ENCODE results near the gene JAKMIP3. TPM values are rescaled to one million over a fixed set of nuclear protein-coding genes. Genes with fewer than 3 reads are reported as not detected.
"Not testable (repeated sequence)": the region's sequence is repeated elsewhere in the genome, so short reads cannot be mapped to it uniquely, and the experiment has no call there.

The JAKMIP3 gene
- total RNA-seq, 1 donor from 2014 or later: 0.44 TPM

DNA sequence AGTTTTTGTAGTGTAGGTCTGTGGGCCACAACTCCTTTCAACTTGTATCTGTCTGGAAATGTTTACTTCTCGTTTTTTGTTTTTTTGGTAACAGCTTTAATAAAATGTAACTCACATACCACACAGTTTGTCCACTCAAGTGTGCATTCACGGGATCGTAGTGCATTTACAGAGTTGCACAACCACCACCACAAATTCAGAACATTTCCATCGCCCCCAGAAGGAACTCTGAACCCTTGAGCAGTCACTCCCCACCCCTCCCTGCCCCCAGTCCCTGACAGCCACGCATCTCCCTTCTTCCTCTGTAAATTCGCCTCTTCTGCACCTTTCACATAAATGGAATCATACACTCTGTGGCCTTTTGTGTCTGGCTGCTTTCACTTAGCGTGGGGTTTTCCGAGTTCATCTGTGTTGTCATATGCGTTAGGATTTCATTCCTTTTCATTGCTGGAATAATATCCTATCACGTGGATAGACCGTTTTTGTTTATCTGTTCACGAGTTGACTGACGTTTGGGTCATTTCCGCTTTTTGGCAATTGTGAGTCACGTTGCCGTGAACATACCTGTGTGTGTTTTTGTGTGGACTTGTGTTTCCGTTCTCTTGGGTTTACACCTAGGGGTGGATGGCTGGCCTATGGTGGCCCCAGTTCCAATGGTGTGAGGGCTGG, 10.3 kb downstream of the JAKMIP3 start:
- Mint-ChIP-seq H3K36me3 (ENCODE audit: unreplicated experiment) (no peaks in the 10 kb centered on the region), H3K4me3 (ENCODE audit: unreplicated experiment) (no peak overlapping the region), H3K9me3 (ENCODE audit: unreplicated experiment) (peaks cover 2% of the 10 kb centered on the region), H3K4me1 (ENCODE audit: low read depth, unreplicated experiment) (no peaks in the 10 kb centered on the region), H3K27ac (ENCODE audit: unreplicated experiment) (no peak overlapping the region), H3K27me3 (ENCODE audit: unreplicated experiment) (no peaks in the 10 kb centered on the region)
- TF ChIP-seq, protein P1, sequence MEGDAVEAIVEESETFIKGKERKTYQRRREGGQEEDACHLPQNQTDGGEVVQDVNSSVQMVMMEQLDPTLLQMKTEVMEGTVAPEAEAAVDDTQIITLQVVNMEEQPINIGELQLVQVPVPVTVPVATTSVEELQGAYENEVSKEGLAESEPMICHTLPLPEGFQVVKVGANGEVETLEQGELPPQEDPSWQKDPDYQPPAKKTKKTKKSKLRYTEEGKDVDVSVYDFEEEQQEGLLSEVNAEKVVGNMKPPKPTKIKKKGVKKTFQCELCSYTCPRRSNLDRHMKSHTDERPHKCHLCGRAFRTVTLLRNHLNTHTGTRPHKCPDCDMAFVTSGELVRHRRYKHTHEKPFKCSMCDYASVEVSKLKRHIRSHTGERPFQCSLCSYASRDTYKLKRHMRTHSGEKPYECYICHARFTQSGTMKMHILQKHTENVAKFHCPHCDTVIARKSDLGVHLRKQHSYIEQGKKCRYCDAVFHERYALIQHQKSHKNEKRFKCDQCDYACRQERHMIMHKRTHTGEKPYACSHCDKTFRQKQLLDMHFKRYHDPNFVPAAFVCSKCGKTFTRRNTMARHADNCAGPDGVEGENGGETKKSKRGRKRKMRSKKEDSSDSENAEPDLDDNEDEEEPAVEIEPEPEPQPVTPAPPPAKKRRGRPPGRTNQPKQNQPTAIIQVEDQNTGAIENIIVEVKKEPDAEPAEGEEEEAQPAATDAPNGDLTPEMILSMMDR (IDR thresholded peaks at IDR 0.05; ENCODE audit: partially characterized antibody, unreplicated experiment): no peak
- no peak for DNase-seq

DNA sequence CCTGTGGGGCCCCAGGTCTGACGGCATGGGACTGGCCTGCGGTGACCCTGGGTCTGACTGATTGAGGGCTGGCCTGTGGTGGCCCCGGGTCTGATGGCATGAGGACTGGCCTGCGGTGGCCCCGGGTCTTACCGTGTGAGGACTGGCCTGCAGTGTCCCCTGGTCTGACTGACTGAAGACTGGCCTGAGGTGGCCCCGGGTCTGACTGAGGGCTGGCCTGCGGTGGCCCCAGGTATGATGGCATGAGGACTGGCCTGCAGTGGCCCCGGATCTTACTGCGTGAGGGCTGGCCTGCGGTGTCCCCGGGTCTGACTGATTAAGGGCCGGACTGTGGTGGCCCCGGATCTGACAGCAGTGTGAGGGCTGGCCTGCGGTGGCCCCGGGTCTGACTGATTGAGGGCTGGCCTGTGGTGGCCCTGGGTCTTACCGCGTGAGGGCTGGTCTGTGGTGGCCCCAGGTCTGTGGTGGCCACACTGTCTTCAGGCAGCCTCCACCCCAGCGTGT, 10.9 kb downstream of the JAKMIP3 start:
- TF ChIP-seq, protein P1 (IDR thresholded peaks at IDR 0.05; ENCODE audit: partially characterized antibody, unreplicated experiment): no peak
- Mint-ChIP-seq H3K36me3 (ENCODE audit: unreplicated experiment) (no peaks in the 10 kb centered on the region), H3K27me3 (ENCODE audit: unreplicated experiment) (no peaks in the 10 kb centered on the region), H3K4me3 (ENCODE audit: unreplicated experiment) (no peak overlapping the region), H3K27ac (ENCODE audit: unreplicated experiment) (no peak overlapping the region), H3K9me3 (ENCODE audit: unreplicated experiment) (peaks cover 2% of the 10 kb centered on the region), H3K4me1 (ENCODE audit: low read depth, unreplicated experiment) (no peaks in the 10 kb centered on the region)
- no peak for DNase-seq

DNA sequence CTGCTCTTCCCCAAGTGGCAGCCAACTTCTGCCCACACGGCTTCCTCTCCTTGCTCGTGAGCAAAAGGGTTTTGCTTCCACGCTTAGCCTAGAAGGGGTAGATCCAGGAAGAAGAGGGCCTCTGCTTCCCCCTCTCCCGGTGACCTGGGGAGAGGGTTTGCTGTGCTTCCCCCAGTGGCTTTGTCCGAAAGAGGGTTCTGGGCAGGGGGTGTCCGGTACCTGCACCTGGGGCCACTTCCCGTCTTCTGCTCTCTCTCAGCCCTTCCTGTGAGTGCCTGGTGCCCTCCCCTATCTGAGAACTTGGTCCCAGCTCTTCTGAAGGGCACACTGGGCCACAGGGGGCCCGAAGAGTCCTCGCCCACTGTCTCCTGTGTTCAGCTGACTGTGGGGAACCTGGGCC, 11.3 kb downstream of the JAKMIP3 start:
- no peak for DNase-seq
- no peaks in the 10 kb centered on the region for H3K36me3 Mint-ChIP-seq (ENCODE audit: unreplicated experiment)
- no peak overlapping the region for H3K4me3 Mint-ChIP-seq (ENCODE audit: unreplicated experiment)
- TF ChIP-seq, protein P1 (IDR thresholded peaks at IDR 0.05; ENCODE audit: partially characterized antibody, unreplicated experiment): no peak
- no peak overlapping the region for H3K27ac Mint-ChIP-seq (ENCODE audit: unreplicated experiment)
- H3K4me1 Mint-ChIP-seq (ENCODE audit: low read depth, unreplicated experiment): no peaks in the 10 kb centered on the region
- peaks cover 2% of the 10 kb centered on the region for H3K9me3 Mint-ChIP-seq (ENCODE audit: unreplicated experiment)
- no peaks in the 10 kb centered on the region for H3K27me3 Mint-ChIP-seq (ENCODE audit: unreplicated experiment)

DNA sequence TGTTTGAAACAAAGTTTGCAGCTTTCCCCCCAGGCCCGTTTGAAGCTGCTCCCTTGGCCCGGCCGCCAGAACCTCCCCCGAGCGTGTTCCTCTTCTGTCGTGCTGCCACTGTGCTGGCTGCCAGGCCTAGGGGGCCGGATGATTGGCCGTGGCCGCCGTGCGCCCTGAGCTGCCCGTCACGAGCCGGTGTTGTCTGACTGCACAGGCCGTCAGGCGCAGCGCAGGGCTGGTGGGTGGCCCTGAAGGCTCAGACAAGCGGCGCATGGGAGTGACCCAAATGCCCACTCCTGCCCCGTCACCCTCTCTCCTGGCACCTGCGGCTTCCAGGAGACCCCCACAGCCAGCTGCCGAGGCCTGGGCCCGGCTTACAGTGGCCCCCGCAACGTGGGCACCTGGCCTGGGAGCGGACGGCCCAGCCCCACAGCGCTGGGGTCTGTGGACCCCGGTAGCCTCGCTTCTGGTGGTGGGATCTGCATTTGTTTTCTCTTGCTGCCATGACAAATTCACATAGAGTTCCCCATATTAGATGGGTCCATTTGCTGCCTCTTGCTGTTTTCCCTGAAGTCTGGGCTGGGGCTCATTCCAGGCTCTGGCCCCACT, 13.1 kb downstream of the JAKMIP3 start:
- no peak overlapping the region for H3K4me3 Mint-ChIP-seq (ENCODE audit: unreplicated experiment)
- no peak for DNase-seq
- no peak overlapping the region for H3K27ac Mint-ChIP-seq (ENCODE audit: unreplicated experiment)
- TF ChIP-seq, protein P1 (IDR thresholded peaks at IDR 0.05; ENCODE audit: partially characterized antibody, unreplicated experiment): no peak
- no peaks in the 10 kb centered on the region for H3K4me1 Mint-ChIP-seq (ENCODE audit: low read depth, unreplicated experiment)
- no peaks in the 10 kb centered on the region for H3K27me3 Mint-ChIP-seq (ENCODE audit: unreplicated experiment)
- no peaks in the 10 kb centered on the region for H3K9me3 Mint-ChIP-seq (ENCODE audit: unreplicated experiment)
- H3K36me3 Mint-ChIP-seq (ENCODE audit: unreplicated experiment): no peaks in the 10 kb centered on the region

DNA sequence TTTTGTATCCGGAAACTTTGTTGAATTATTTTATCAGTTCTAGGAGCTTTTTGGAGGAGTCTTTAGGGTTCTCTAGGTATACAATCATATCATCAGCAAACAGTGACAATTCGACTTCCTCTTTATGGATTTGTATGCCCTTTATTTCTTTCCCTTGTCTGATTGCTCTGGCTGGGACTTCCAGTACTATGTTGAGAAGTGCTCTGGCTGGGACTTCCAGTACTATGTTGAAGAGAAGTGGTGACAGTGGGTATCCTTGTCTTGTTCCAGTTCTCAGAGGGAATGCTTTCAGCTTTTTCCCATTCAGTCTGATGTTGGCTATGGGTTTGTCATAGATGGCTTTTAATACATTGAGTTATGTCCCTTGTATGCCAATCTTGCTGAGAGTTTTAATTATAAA, 18.6 kb downstream of the JAKMIP3 start:
- H3K9me3 Mint-ChIP-seq (ENCODE audit: unreplicated experiment); H3K36me3 Mint-ChIP-seq (ENCODE audit: unreplicated experiment): not testable (repeated sequence)

DNA sequence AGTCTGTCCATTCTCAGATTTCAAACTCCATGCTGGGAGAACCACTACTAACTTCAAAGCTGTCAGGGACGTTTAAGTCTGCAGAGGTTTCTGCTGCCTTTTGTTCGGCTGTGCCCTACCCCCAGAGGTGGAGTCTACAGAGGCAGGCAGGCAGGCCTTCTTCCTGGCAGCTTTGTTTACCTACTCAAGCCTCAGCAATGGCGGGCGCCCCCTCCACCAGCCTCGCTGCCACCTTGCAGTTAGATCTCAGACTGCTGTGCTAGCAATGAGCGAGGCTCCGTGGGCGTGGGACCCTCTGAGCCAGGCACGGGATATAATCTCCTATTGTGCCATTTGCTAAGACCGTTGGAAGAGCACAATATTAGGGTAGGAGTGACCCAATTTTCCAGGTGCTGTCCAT, 27.5 kb downstream of the JAKMIP3 start:
- DNase-seq; H3K4me1 Mint-ChIP-seq (ENCODE audit: low read depth, unreplicated experiment); H3K27me3 Mint-ChIP-seq (ENCODE audit: unreplicated experiment); H3K36me3 Mint-ChIP-seq (ENCODE audit: unreplicated experiment); H3K9me3 Mint-ChIP-seq (ENCODE audit: unreplicated experiment); H3K27ac Mint-ChIP-seq (ENCODE audit: unreplicated experiment); H3K4me3 Mint-ChIP-seq (ENCODE audit: unreplicated experiment): not testable (repeated sequence)

More for the DNA sequence above, 18.6 kb downstream of the JAKMIP3 start:
- not testable (repeated sequence) for H3K4me1 Mint-ChIP-seq (ENCODE audit: low read depth, unreplicated experiment); H3K27me3 Mint-ChIP-seq (ENCODE audit: unreplicated experiment); H3K4me3 Mint-ChIP-seq (ENCODE audit: unreplicated experiment); DNase-seq; H3K27ac Mint-ChIP-seq (ENCODE audit: unreplicated experiment)
